ENCODE results near the gene DHRS13.

DNA sequence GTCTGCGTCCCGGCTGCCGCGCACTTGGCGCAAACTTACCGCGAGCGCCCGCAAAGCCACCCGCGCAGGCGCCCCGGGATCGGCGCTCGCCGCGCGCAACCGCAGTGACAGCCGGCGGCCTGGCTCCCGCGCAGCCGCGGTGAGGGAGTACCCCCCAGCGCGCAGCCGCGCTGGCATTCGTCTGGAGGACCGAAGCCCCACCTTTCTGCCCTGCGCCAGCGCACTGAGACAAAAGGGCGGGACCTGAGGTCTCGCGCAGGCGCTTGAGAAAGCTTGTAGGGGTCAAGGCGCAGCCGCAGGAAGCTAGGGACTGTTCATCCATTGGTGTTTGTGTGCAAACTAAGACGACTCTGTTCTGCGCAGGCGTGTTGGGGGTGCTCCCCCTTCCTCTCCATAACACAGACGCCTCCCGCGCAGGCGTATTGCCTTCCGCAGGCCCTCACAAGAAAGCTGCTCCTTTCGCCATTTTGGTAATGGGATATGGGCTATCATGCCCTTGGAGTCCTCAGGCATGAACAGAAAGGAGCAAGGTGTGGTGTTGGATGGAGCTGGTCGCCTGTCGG, 48.6 kb upstream of the DHRS13 start, which contains the start of gene PHF12:
- no peak for TF ChIP-seq EZH2 (IDR thresholded peaks at IDR 0.05; ENCODE audit: borderline replicate concordance, low read depth, low read length, severe bottlenecking)
- TF ChIP-seq, protein P1, sequence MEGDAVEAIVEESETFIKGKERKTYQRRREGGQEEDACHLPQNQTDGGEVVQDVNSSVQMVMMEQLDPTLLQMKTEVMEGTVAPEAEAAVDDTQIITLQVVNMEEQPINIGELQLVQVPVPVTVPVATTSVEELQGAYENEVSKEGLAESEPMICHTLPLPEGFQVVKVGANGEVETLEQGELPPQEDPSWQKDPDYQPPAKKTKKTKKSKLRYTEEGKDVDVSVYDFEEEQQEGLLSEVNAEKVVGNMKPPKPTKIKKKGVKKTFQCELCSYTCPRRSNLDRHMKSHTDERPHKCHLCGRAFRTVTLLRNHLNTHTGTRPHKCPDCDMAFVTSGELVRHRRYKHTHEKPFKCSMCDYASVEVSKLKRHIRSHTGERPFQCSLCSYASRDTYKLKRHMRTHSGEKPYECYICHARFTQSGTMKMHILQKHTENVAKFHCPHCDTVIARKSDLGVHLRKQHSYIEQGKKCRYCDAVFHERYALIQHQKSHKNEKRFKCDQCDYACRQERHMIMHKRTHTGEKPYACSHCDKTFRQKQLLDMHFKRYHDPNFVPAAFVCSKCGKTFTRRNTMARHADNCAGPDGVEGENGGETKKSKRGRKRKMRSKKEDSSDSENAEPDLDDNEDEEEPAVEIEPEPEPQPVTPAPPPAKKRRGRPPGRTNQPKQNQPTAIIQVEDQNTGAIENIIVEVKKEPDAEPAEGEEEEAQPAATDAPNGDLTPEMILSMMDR (IDR thresholded peaks at IDR 0.05; ENCODE audit: borderline replicate concordance, extremely low read depth, low read length, poor library complexity, severe bottlenecking) = no peak

Data from DND-41 (cell line).